ENCODE results near the gene ZCCHC9.
A peak's percentile ranks its signal among the peaks of the same experiment; 100 is the strongest.

Gene ZCCHC9

DNA sequence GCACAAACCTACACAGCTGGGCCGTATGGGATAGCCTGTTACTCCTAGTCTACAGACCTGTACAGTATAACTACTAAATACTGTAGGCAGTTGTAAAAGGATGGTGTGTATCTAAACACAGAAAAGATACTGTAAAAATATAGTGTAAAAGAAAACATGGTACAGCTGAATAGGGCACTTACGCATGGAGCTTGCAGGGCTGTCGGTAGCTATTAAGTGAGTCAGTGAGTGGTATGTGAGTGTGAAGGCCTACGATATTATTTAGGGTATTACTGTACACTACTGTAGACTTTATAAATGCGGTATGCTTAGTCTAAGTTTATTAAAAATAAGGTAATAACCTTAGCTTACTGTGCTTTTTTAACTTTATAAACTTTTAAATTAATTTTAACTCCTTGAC is 1.2 kb downstream of the ZCCHC9 start:
- DNase-seq (ENCODE audit: low spot score): no peak
- TF ChIP-seq, protein P1, sequence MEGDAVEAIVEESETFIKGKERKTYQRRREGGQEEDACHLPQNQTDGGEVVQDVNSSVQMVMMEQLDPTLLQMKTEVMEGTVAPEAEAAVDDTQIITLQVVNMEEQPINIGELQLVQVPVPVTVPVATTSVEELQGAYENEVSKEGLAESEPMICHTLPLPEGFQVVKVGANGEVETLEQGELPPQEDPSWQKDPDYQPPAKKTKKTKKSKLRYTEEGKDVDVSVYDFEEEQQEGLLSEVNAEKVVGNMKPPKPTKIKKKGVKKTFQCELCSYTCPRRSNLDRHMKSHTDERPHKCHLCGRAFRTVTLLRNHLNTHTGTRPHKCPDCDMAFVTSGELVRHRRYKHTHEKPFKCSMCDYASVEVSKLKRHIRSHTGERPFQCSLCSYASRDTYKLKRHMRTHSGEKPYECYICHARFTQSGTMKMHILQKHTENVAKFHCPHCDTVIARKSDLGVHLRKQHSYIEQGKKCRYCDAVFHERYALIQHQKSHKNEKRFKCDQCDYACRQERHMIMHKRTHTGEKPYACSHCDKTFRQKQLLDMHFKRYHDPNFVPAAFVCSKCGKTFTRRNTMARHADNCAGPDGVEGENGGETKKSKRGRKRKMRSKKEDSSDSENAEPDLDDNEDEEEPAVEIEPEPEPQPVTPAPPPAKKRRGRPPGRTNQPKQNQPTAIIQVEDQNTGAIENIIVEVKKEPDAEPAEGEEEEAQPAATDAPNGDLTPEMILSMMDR (conservative IDR thresholded peaks at IDR 0.05; ENCODE audit: low read depth): no peak
- H3K27ac ChIP-seq: no peak overlapping the region
- ChIA-PET POLR2A (ENCODE audit: low non-redundant PET) (no interaction called here), CTCF (interaction anchor here (0.5 to 1.1 kb wide), 4 partner anchors 64 to 894 kb away, joined by 3 to 7 read pairs (median 4); no protein-coding TSS in a partner anchor)

- CTCF ChIA-PET: no interaction called here
- POLR2A ChIA-PET (ENCODE audit: low non-redundant PET): no interaction called here
- H3K27ac ChIP-seq: no peak overlapping the region
- DNase-seq (ENCODE audit: low spot score): peak; percentile 52
- TF ChIP-seq, protein P1 (conservative IDR thresholded peaks at IDR 0.05; ENCODE audit: low read depth): no peak
These were observed 2.2 kb downstream of the ZCCHC9 start for GRCh38 chr5:81303563-81303962.

DNA sequence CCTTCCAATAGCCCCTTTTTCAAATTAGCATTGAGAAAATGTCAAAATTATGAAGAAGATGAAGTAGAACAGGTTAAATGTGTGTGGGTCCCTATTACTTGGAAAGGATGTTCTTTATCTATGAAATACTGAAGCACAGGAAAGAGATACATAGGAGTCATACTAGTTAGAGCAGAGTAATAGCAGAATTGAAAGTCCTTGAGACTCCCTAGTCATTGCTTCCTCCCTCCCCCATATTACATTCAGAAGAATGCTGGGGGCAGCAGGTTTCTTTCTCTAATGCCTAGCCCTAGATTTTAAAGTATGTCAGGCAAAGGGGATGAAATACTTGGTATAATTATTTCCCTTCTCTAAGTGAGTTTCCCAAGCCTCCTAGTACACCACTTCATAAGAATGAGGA is 4.4 kb downstream of the ZCCHC9 start:
- DNase-seq (ENCODE audit: low spot score): no peak
- no peak overlapping the region for H3K27ac ChIP-seq
- POLR2A ChIA-PET (ENCODE audit: low non-redundant PET): no interaction called here
- TF ChIP-seq, protein P1 (conservative IDR thresholded peaks at IDR 0.05; ENCODE audit: low read depth): no peak
- CTCF ChIA-PET: no interaction called here

DNA sequence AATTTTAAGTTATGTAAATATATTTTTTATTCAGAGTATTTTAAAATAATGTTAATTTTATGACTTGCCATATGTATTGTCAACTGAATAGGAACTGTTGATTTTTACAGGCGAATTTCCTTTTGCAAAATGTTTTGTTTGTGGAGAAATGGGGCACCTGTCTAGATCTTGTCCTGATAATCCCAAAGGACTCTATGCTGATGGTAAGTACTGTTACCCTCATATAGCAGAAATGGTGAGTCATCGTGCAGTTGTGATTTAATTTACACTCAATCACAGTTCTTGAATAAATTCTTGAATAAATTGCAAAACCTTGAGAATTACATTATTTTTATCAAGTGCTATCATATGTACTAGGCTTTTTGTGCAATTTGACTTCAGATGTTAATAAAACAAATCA is 7.4 kb downstream of the ZCCHC9 start:
- DNase-seq (ENCODE audit: low spot score): no peak
- ChIA-PET POLR2A (ENCODE audit: low non-redundant PET) (no interaction called here), CTCF (interaction anchor here (0.8 kb wide), 1 partner anchor 9 kb away, joined by 3 read pairs; no protein-coding TSS in a partner anchor)
- H3K27ac ChIP-seq: no peak overlapping the region
- TF ChIP-seq, protein P1 (conservative IDR thresholded peaks at IDR 0.05; ENCODE audit: low read depth): no peak

GRCh38 chr5:81310402-81311063 is 9.1 kb downstream of the ZCCHC9 start:
- ChIA-PET CTCF (no interaction called here), POLR2A (ENCODE audit: low non-redundant PET) (no interaction called here)
- DNase-seq (ENCODE audit: low spot score): no peak
- TF ChIP-seq, protein P1 (conservative IDR thresholded peaks at IDR 0.05; ENCODE audit: low read depth): no peak
- no peak overlapping the region for H3K27ac ChIP-seq

- no peak for DNase-seq (ENCODE audit: low spot score)
- H3K27ac ChIP-seq: no peak overlapping the region
- TF ChIP-seq, protein P1 (conservative IDR thresholded peaks at IDR 0.05; ENCODE audit: low read depth): no peak
- ChIA-PET CTCF (interaction anchor here (0.6 to 0.7 kb wide), 2 partner anchors 14 to 476 kb away, joined by 3 read pairs; no protein-coding TSS in a partner anchor), POLR2A (ENCODE audit: low non-redundant PET) (no interaction called here)
These were observed 11.9 kb downstream of the ZCCHC9 start for GRCh38 chr5:81313278-81313677.

Measured in RWPE1 (cell line).